Subcutaneous adipose tissue (tissue), 4 donors: ENCODE measurements around the gene SLAIN2. TPM values are rescaled to one million over a fixed set of nuclear protein-coding genes. Genes with fewer than 3 reads are reported as not detected.

Experiments
- total RNA-seq, 4 donors: library from RNA; depleted of rRNA; stranded (reverse); fragments of >200 nt; gene quantifications; one replicate each; pipeline ENCODE4 v1.1.0, GENCODE V29; 2016
- TF ChIP-seq, protein P1 (sequence below): fragments of 450-650 bp; IDR thresholded peaks from one replicate; pipeline ENCODE4 v1.5.1; 2016; ENCODE audit warnings: low read depth, mild to moderate bottlenecking, control low read depth, antibody characterized with exemption, moderate library complexity

Gene SLAIN2
- total RNA-seq, 4 donors from 2014 or later, result 32.6 to 75.7 (median 59.4) TPM

DNA sequence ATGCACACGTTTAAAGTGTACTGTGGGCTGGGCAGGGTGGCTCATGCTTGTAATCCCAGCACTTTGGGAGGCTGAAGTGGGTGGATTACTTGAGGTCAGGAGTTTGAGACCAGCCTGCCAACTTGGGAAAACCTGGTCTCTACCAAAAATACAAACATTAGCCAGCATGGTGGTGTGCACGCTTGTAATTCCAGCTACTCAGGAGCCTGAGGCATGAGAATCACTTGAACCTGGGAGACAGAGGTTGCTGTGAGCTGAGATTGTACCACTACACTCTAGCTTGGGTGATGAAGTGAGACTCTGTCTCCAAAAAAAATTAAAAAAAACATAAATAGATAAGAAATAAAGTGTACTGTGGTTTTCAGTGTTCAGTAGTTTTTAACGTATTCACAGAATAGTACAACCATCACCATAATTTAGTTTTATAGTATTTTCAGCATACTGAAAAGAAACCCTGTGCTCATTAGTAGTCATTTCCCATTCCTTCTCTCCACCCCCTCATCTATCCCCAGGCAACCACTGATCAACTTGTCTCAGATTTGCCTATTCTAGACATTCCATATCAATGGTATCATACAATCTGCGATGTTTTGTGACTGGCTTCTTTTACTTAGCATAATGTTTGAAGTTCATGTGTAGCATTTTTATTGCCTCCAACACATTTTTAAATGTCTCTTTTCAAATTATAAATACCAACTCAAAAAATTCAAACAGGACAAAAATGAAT is 19.1 kb downstream of the SLAIN2 start:
- TF ChIP-seq, protein P1, sequence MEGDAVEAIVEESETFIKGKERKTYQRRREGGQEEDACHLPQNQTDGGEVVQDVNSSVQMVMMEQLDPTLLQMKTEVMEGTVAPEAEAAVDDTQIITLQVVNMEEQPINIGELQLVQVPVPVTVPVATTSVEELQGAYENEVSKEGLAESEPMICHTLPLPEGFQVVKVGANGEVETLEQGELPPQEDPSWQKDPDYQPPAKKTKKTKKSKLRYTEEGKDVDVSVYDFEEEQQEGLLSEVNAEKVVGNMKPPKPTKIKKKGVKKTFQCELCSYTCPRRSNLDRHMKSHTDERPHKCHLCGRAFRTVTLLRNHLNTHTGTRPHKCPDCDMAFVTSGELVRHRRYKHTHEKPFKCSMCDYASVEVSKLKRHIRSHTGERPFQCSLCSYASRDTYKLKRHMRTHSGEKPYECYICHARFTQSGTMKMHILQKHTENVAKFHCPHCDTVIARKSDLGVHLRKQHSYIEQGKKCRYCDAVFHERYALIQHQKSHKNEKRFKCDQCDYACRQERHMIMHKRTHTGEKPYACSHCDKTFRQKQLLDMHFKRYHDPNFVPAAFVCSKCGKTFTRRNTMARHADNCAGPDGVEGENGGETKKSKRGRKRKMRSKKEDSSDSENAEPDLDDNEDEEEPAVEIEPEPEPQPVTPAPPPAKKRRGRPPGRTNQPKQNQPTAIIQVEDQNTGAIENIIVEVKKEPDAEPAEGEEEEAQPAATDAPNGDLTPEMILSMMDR, result no peak

DNA sequence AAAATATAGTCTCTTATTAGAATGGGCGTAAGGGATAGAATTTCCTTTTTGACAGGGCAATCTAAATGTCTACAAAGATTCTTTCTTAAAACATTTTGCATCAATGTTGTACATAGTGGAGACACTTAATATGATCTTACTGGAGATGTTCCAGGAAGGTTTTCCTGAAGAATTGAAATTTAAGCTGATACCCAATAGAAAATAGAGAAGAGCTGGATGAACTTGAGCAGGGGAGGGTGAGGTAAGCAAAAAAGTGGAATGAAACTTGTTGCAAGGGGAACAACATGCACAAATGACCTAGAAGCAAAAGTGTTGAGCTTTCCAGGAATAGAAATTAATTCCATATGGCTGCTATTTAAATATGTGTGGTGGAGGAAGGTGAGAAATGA is 19.7 kb downstream of the SLAIN2 start:
- TF ChIP-seq, protein P1, result no peak

DNA sequence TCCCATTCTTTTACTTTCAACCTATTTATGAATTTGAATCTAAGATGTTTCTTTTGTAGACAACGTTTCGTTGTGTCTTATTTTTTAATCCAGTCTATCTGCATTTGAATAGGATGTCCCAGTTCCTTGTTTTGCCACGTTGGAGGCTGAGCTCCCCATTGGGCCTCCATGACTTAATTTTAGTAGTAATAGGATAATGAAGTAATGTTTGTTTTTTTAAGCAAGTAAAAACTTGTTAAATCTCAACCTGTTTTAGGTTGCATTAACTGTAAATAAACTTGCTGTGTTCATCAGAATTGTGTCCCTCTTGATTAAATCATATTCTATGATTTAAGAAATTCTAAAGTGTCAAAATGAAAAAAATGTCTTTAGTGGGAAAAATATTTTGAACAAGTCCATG is 25.3 kb downstream of the SLAIN2 start:
- TF ChIP-seq, protein P1, result no peak

DNA sequence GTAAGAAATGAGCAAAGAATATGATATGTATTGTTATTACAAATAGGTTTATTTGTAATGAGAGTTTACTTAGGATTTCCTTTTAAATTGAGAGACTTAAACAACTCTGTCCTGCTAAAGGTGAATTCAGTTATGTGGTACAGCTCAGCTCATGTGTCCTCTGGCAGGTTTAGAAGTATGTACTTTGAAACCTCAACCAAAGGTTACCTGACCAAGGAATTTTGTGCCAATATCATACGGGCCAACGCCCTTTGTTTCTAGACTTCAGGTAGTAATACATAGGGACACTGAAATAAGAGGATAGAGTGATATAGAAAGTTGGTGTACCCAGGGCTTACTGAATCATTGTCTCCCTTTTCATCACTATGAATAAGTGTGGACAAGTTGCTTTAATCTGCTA is 25.7 kb downstream of the SLAIN2 start:
- TF ChIP-seq, protein P1, result no peak

DNA sequence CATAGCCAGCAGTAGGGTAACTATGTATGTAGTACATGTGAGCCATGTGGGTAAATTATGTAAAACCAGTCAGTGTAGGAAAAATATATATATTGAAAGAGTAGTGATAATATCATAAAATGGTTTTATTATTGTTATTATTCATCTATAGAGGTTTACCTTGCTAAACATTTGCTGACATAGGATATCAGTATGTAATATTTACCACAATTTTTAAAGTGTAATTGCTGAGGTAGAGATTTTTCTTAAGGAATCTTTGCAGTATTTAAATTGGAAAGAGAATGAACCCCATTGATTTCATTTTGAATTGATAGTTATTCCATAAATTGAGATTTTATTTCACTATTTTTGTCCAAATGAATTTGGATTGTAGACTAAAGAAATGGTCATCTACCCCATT is 27.1 kb downstream of the SLAIN2 start:
- TF ChIP-seq, protein P1, result no peak

DNA sequence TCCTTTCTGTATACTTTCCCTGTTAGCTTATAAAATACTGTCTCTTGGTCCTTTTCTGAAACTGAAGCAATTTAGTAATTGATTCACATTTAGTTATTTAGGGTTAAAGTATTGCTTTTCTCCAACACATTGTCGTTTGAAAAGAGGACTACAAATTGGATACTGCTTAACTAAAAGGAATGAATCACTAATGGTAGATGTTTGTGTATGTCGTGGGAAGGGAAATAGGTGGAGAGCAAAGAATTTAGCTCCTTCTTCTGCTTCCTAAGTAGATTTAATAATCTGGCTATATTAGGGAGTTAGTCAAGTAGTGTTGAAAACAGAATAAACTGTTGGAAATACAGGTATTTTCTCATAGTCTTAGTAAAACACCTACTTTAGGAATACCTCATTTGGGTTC is 27.9 kb downstream of the SLAIN2 start:
- TF ChIP-seq, protein P1, result no peak

DNA sequence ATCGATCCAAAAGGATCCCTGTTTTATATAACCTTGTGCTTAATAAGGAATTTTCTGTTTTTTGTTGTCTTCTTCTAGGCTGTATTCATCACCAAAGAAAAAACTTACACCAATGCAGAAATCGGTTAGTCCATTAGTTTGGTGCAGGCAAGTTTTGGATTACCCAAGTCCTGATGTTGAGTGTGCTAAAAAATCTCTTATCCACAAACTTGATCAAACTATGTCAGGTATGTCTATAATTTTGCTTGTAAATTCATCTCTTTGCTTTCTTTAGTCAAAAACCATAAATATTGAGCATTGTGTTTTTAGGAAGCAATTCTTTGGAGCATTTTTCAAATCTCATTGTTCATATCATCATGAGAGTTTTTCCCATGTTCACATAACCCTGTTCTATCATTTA is 28.4 kb downstream of the SLAIN2 start:
- TF ChIP-seq, protein P1, result no peak
